Astrocyte (in vitro differentiated cells and primary cell): ENCODE data around the gene P2RX1. TPM values are rescaled to one million over a fixed set of nuclear protein-coding genes. Genes with fewer than 3 reads are reported as not detected.

Experiments used
- DNase-seq: peaks from one replicate; pipeline ENCODE4 v3.0.0-alpha.2; 2010; ENCODE audit warnings: low read depth
- FAIRE-seq: peaks from 2 replicates; lab custom pipeline; 2011; peaks lifted over from hg19 to GRCh38; lab: Jason Lieb, UNC
- H2AFZ ChIP-seq: 2 replicates; pipeline ENCODE4 v1.6.0; 2012; ENCODE audit warnings: low read depth, low read length, inconsistent platforms
- H3K27ac ChIP-seq: 2 replicates; pipeline ENCODE4 v1.5.1; 2011; ENCODE audit warnings: low read depth, low read length, inconsistent platforms
- H3K27me3 ChIP-seq: 2 replicates; pipeline ENCODE4 v1.6.0; 2011; ENCODE audit warnings: low read length, inconsistent platforms; ENCODE audit not compliant: insufficient read depth
- H3K36me3 ChIP-seq: 2 replicates; pipeline ENCODE4 v1.5.1; 2011; ENCODE audit warnings: low read length, inconsistent platforms; ENCODE audit not compliant: insufficient read depth
- H3K4me1 ChIP-seq: 2 replicates; pipeline ENCODE4 v1.5.1; 2011; ENCODE audit warnings: low read length, inconsistent platforms; ENCODE audit not compliant: insufficient read depth
- H3K4me2 ChIP-seq: 2 replicates; pipeline ENCODE4 v1.6.0; 2012; ENCODE audit warnings: low read length, inconsistent platforms
- H3K4me3 ChIP-seq: 2 replicates; pipeline ENCODE4 v1.5.1; 2011; ENCODE audit warnings: low read depth, mild to moderate bottlenecking, low read length, inconsistent platforms; ENCODE audit not compliant: insufficient read depth
- H3K79me2 ChIP-seq: 2 replicates; pipeline ENCODE4 v1.6.0; 2012; ENCODE audit warnings: mild to moderate bottlenecking, low read length, inconsistent platforms; ENCODE audit not compliant: insufficient read depth
- H3K9ac ChIP-seq: 2 replicates; pipeline ENCODE4 v1.6.0; 2012; ENCODE audit warnings: mild to moderate bottlenecking, low read length, inconsistent platforms
- H3K9me3 ChIP-seq: 2 replicates; pipeline ENCODE4 v1.5.1; 2012; ENCODE audit warnings: low read depth, mild to moderate bottlenecking, low read length, inconsistent platforms; ENCODE audit not compliant: insufficient read depth
- H4K20me1 ChIP-seq: 2 replicates; pipeline ENCODE4 v1.6.0; 2012; ENCODE audit warnings: low read length, inconsistent platforms; ENCODE audit not compliant: insufficient read depth
- H3K27ac Mint-ChIP-seq: one replicate; pipeline ENCODE4 v1.8.0; 2021; ENCODE audit warnings: mild to moderate bottlenecking, mixed read lengths; ENCODE audit not compliant: unreplicated experiment
- H3K27me3 Mint-ChIP-seq: one replicate; pipeline ENCODE4 v1.8.0; 2021; ENCODE audit warnings: low read depth, mixed read lengths; ENCODE audit not compliant: unreplicated experiment
- H3K36me3 Mint-ChIP-seq: one replicate; pipeline ENCODE4 v1.8.0; 2021; ENCODE audit warnings: low read depth, mixed read lengths; ENCODE audit not compliant: unreplicated experiment
- H3K4me1 Mint-ChIP-seq: one replicate; pipeline ENCODE4 v1.8.0; 2021; ENCODE audit warnings: low read depth, mixed read lengths; ENCODE audit not compliant: unreplicated experiment
- H3K4me3 Mint-ChIP-seq: one replicate; pipeline ENCODE4 v1.8.0; 2021; ENCODE audit warnings: mild to moderate bottlenecking, moderate library complexity, mixed read lengths; ENCODE audit not compliant: unreplicated experiment
- H3K9me3 Mint-ChIP-seq: one replicate; pipeline ENCODE4 v1.8.0; 2021; ENCODE audit warnings: mild to moderate bottlenecking, mixed read lengths; ENCODE audit not compliant: unreplicated experiment
- CTCF ChIP-seq: IDR thresholded peaks from 2 replicates; pipeline ENCODE4 v1.5.1; 2011; ENCODE audit warnings: low read depth, mild to moderate bottlenecking, inconsistent platforms, low read length, moderate library complexity; ENCODE audit not compliant: insufficient read depth
- EZH2 ChIP-seq: IDR thresholded peaks from 2 replicates; pipeline ENCODE4 v1.6.1; 2012; ENCODE audit warnings: mild to moderate bottlenecking, low read length, inconsistent platforms; ENCODE audit not compliant: insufficient read depth
- total RNA-seq: library from RNA; stranded (reverse); gene quantifications from 2 replicates; pipeline ENCODE4 v1.2.1, GENCODE V29; 2021

The P2RX1 gene
- total RNA-seq, 1 donor from 2014 or later: not detected

GRCh38 chr17:3910420-3911270, 5.6 kb downstream of the P2RX1 start:
- Histone ChIP-seq H3K9ac (no peak overlapping the region), H3K79me2 (no peaks in the 10 kb centered on the region), H3K4me1 (no peaks in the 10 kb centered on the region), H3K27ac (no peak overlapping the region), H4K20me1 (no peaks in the 10 kb centered on the region), H3K4me2 (no peak overlapping the region), H3K27me3 (no peaks in the 10 kb centered on the region), H3K9me3 (no peaks in the 10 kb centered on the region), H2AFZ (no peak overlapping the region), H3K4me3 (no peak overlapping the region), H3K36me3 (no peaks in the 10 kb centered on the region)
- TF ChIP-seq EZH2 (no peak), CTCF (no peak)
- no peaks in the 10 kb centered on the region for H3K36me3 Mint-ChIP-seq
- H3K27ac Mint-ChIP-seq: no peak overlapping the region
- FAIRE-seq (no peak), DNase-seq (no peak)
- no peak overlapping the region for H3K4me3 Mint-ChIP-seq
- H3K4me1 Mint-ChIP-seq: no peaks in the 10 kb centered on the region
- no peaks in the 10 kb centered on the region for H3K9me3 Mint-ChIP-seq
- peaks cover 33% of the 10 kb centered on the region for H3K27me3 Mint-ChIP-seq

GRCh38 chr17:3909257-3909656, 7.0 kb downstream of the P2RX1 start:
- no peaks in the 10 kb centered on the region for H3K36me3 ChIP-seq
- no peak overlapping the region for H3K27ac ChIP-seq
- no peak overlapping the region for H2AFZ ChIP-seq
- no peaks in the 10 kb centered on the region for H4K20me1 ChIP-seq
- peaks cover 23% of the 10 kb centered on the region for H3K27me3 Mint-ChIP-seq
- H3K9ac ChIP-seq: no peak overlapping the region
- no peaks in the 10 kb centered on the region for H3K79me2 ChIP-seq
- no peaks in the 10 kb centered on the region for H3K27me3 ChIP-seq
- no peaks in the 10 kb centered on the region for H3K36me3 Mint-ChIP-seq
- DNase-seq (no peak), FAIRE-seq (no peak)
- no peak overlapping the region for H3K27ac Mint-ChIP-seq
- no peaks in the 10 kb centered on the region for H3K4me1 Mint-ChIP-seq
- H3K4me1 ChIP-seq: no peaks in the 10 kb centered on the region
- no peaks in the 10 kb centered on the region for H3K9me3 Mint-ChIP-seq
- H3K9me3 ChIP-seq: no peaks in the 10 kb centered on the region
- no peak for TF ChIP-seq CTCF
- no peak for TF ChIP-seq EZH2
- H3K4me3 Mint-ChIP-seq: no peak overlapping the region
- H3K4me3 ChIP-seq: no peak overlapping the region
- H3K4me2 ChIP-seq: no peak overlapping the region
